Measurements from ENCODE around the gene CD47.

- TF ChIP-seq CTCF (IDR thresholded peaks at IDR 0.05) (no peak), EZH2phosphoT487 (IDR thresholded peaks at IDR 0.05) (no peak)
These were observed 20.1 kb upstream of the CD47 start for GRCh38 chr3:108110934-108111333.
